ENCODE measurements around the gene ELF4. TPM values are rescaled to one million over a fixed set of nuclear protein-coding genes. Genes with fewer than 3 reads are reported as not detected.

Gene ELF4
- total RNA-seq, 1 experiment from 2014 or later, result 19.2 TPM

DNA sequence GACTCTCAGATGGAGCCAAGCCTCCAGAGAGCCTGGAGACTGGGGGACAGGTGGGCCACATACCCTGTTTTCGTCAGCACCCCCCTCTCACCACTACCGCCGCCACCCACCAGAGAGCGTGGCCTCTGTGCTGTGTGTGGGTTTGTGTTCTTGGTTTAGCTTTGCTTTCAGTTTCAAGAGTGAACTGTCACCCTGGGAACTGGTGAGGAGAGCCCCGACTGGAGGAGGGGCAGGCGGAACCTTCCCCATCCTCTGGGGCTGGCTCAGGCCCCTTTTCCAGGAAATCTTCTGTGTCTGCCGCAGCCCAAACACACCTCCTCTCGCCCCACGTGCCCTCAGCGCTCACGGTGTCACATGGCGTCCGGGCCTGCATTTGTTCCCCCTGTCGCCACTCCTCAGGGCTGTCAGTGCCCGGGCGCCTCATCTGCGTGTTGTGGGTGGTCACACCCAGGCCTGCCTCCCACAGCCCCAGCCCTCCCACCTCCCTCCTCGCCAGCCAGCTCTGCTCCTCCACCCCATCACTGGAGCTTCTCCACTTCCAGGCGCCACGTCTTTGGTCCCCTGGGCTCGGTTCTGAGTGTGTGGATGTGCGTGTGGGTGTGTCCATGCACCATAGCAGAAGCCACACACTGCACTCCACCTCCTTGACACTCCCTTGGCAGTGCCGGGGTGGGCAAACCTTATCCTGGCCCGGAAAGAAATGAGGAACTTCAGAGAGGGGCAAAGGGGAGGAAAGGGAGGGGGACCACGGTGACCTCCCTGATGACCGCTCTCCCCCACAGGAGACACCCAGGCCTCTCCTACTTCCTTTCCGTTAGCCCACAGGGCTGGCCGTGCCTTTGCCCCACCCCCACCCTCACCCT is 27.8 kb downstream of the ELF4 start:
- Histone ChIP-seq H3K9ac (ENCODE audit: low read length) (no peak overlapping the region), H3K4me2 (ENCODE audit: low read length) (no peak overlapping the region), H3K4me3 (replicated peaks in 1 of 2; ENCODE audit: low read depth in 1 of 2, low read length in 2 of 2) (no peak overlapping the region), H3K27me3 (ENCODE audit: insufficient read depth, low read length) (no peaks in the 10 kb centered on the region), H3K36me3 (ENCODE audit: control insufficient read depth in 1 of 2, insufficient read depth in 2 of 2, low read length in 2 of 2) (no peaks in the 10 kb centered on the region), H3K79me2 (ENCODE audit: insufficient read depth, low read length) (peaks cover 8% of the 10 kb centered on the region), H4K20me1 (ENCODE audit: insufficient read depth) (no peaks in the 10 kb centered on the region), H3K27ac (ENCODE audit: low read depth, low read length) (no peak overlapping the region), H3K4me1 (ENCODE audit: control insufficient read depth in 1 of 2, insufficient read depth in 2 of 2, low read length in 2 of 2) (no peaks in the 10 kb centered on the region), H3K9me2 (ENCODE audit: insufficient read depth) (no peaks in the 10 kb centered on the region), H3K9me3 (ENCODE audit: control insufficient read depth in 1 of 2, insufficient read depth in 1 of 2, low read depth in 1 of 2, low read length in 2 of 2) (no peaks in the 10 kb centered on the region), H2AFZ (ENCODE audit: low read depth, low read length, poor library complexity, severe bottlenecking) (no peak overlapping the region)
- intact Hi-C loops (cut with micrococcal nuclease), result no loop called here
- no TSS peak for BruUV-seq (replicated peaks)
- POLR2A ChIA-PET, result no interaction called here
- TF ChIP-seq RAD21 (IDR thresholded peaks at IDR 0.05; ENCODE audit: low read depth) (no peak), EGR1 (IDR thresholded peaks at IDR 0.05; ENCODE audit: low read depth) (no peak), POLR2AphosphoS5 (IDR thresholded peaks at IDR 0.05; ENCODE audit: low read depth, low read length) (no peak), SP1 (IDR thresholded peaks at IDR 0.05; ENCODE audit: low read depth) (no peak), ZFX (IDR thresholded peaks at IDR 0.05) (no peak), SRF (IDR thresholded peaks at IDR 0.05; ENCODE audit: low read depth) (no peak), TCF7L2 (IDR thresholded peaks at IDR 0.05; ENCODE audit: borderline replicate concordance, extremely low read depth, insufficient read depth, insufficient read length) (no peak), ZBTB33 (IDR thresholded peaks at IDR 0.05; ENCODE audit: extremely low read depth, insufficient replicate concordance, low read length) (no peak), FOSL1 (IDR thresholded peaks at IDR 0.05; ENCODE audit: low read depth) (no peak), JUND (IDR thresholded peaks at IDR 0.05) (no peak), SIN3A (IDR thresholded peaks at IDR 0.05; ENCODE audit: low read depth) (no peak), YY1 (IDR thresholded peaks at IDR 0.05; ENCODE audit: extremely low read depth, insufficient replicate concordance, low read depth, low read length) (no peak), CEBPB (IDR thresholded peaks at IDR 0.05; ENCODE audit: low read depth) (no peak), ELF1 (IDR thresholded peaks at IDR 0.05; ENCODE audit: borderline replicate concordance, low read depth) (no peak), CBX3 (IDR thresholded peaks at IDR 0.05; ENCODE audit: low read depth) (no peak), EZH2phosphoT487 (IDR thresholded peaks at IDR 0.05; ENCODE audit: borderline replicate concordance) (no peak), EZH2 (IDR thresholded peaks at IDR 0.05) (no peak)
- TF ChIP-seq, protein P1, sequence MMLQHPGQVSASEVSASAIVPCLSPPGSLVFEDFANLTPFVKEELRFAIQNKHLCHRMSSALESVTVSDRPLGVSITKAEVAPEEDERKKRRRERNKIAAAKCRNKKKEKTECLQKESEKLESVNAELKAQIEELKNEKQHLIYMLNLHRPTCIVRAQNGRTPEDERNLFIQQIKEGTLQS (IDR thresholded peaks at IDR 0.05), result no peak
- TF ChIP-seq, protein P2, sequence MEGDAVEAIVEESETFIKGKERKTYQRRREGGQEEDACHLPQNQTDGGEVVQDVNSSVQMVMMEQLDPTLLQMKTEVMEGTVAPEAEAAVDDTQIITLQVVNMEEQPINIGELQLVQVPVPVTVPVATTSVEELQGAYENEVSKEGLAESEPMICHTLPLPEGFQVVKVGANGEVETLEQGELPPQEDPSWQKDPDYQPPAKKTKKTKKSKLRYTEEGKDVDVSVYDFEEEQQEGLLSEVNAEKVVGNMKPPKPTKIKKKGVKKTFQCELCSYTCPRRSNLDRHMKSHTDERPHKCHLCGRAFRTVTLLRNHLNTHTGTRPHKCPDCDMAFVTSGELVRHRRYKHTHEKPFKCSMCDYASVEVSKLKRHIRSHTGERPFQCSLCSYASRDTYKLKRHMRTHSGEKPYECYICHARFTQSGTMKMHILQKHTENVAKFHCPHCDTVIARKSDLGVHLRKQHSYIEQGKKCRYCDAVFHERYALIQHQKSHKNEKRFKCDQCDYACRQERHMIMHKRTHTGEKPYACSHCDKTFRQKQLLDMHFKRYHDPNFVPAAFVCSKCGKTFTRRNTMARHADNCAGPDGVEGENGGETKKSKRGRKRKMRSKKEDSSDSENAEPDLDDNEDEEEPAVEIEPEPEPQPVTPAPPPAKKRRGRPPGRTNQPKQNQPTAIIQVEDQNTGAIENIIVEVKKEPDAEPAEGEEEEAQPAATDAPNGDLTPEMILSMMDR (IDR thresholded peaks at IDR 0.05 in 2 of 3, conservative IDR thresholded peaks at IDR 0.05 in 1 of 3; ENCODE audit: borderline replicate concordance in 1 of 3, insufficient read depth in 1 of 3, low read depth in 2 of 3, low read length in 2 of 3), result no peak
- TF ChIP-seq, protein P3, sequence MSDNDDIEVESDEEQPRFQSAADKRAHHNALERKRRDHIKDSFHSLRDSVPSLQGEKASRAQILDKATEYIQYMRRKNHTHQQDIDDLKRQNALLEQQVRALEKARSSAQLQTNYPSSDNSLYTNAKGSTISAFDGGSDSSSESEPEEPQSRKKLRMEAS (IDR thresholded peaks at IDR 0.05), result no peak
- ATAC-seq (no peak), DNase-seq (ENCODE audit: low read depth, low spot score) (no peak)
- RAD21 ChIA-PET (ENCODE audit: low non-redundant PET in 1 of 2, low total read pairs in 2 of 2, uncharacterized antibody in 2 of 2, unreplicated experiment in 2 of 2), result no interaction called here
- CTCF ChIA-PET, result no interaction called here
